Measurements from ENCODE around the gene ARHGAP30. TPM values are rescaled to one million over a fixed set of nuclear protein-coding genes. Genes with fewer than 3 reads are reported as not detected.
A peak's percentile ranks its signal among the peaks of the same experiment; 100 is the strongest.

The ARHGAP30 gene
- total and polyA plus RNA-seq, 12 donors: 1.2 to 16.4 (median 1.9) TPM

DNA sequence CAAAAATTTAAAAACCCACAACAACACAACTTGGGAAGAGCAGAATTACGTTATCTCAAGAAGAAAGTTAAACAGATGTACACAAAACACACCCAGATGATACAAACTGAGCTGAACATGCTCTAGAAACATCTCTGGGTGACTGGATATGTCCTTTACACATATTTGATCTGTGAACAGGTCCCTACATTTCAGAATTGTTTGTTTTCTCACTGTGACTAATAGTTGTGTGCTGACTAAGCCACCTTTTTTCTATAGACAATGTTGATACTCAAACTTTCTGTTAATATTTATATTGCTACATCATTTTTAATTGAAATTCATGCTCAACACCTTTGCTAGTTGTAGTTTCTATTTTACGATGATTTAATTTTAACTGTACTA lies 47.7 kb downstream of the ARHGAP30 start:
- no peak for DNase-seq
- no peak for ATAC-seq
- Histone ChIP-seq H3K27ac (no peak overlapping the region), H3K4me3 (peak overlapping the region in 4 of 10 donors; percentile 58 to 71 (median 68)), H3K4me1 (peaks cover 0 to 50% (median 22%) of the 10 kb centered on the region in 9 donors), H3K36me3 (no peaks in the 10 kb centered on the region), H3K9me3 (no peaks in the 10 kb centered on the region), H3K27me3 (peaks cover 0 to 11% (median 0%) of the 10 kb centered on the region in 7 donors)
- TF ChIP-seq, protein P1, sequence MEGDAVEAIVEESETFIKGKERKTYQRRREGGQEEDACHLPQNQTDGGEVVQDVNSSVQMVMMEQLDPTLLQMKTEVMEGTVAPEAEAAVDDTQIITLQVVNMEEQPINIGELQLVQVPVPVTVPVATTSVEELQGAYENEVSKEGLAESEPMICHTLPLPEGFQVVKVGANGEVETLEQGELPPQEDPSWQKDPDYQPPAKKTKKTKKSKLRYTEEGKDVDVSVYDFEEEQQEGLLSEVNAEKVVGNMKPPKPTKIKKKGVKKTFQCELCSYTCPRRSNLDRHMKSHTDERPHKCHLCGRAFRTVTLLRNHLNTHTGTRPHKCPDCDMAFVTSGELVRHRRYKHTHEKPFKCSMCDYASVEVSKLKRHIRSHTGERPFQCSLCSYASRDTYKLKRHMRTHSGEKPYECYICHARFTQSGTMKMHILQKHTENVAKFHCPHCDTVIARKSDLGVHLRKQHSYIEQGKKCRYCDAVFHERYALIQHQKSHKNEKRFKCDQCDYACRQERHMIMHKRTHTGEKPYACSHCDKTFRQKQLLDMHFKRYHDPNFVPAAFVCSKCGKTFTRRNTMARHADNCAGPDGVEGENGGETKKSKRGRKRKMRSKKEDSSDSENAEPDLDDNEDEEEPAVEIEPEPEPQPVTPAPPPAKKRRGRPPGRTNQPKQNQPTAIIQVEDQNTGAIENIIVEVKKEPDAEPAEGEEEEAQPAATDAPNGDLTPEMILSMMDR (IDR thresholded peaks at IDR 0.05): no peak
- intact Hi-C loops (cut with DNase I): no loop called here
- WGBS, 2 donors: 91 to 92% methylated on average over 2 of the region's 2 CpGs

DNA sequence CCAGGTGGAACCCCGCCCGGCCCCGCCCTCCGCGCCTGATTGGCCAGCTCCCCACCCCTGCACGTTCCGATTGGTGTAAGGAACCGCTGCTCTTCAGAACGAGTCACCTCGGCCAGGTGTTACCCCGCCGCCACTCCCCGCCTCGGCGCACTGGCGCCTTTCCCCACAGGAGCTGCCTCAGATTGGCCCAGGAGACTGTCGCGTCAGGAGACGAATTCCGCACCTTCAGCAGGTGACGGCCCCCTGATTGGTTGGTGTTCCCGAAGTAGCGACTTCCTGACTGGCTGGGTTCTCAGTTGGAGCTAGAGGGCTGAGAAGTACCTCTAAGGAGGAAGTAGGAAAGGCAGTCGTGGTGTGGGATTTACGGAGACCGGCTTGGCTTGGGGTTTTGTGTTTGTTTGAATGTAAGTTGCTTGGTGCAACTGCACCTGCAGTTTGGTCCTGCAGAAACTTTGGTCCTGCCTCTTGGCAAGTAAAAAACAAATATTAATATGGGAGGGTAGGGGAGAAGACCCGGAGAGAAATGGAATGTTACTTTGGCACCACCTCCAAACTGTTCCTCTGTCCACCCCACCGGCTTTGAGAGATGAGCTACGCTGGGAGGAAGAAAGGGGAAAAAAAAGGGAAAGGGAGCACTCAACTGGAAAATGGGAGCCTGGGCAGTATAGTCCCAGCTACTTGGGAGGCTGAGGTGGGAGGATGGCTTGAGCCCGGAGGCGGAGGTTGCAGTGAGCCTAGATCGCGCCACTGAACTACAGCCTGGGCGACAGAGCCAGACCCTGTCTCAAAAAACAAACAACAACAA lies 48.3 kb downstream of the ARHGAP30 start:
- peak overlapping the region; percentile 21 to 97 (median 90) for H3K27ac ChIP-seq
- TF ChIP-seq, protein P1 (IDR thresholded peaks at IDR 0.05): no peak
- H3K4me3 ChIP-seq: peak overlapping the region; percentile 54 to 76 (median 68)
- intact Hi-C loops (cut with DNase I): no loop called here
- peaks cover 0 to 53% (median 22%) of the 10 kb centered on the region in 9 donors for H3K4me1 ChIP-seq
- peak; percentile 71 to 78 for DNase-seq
- no peaks in the 10 kb centered on the region for H3K36me3 ChIP-seq
- 14% methylated on average over 34 of the region's 34 CpGs for WGBS, 2 donors
- H3K27me3 ChIP-seq: peaks cover 0 to 11% (median 0%) of the 10 kb centered on the region in 7 donors
- ATAC-seq: peak; percentile 85 to 93 (median 90)
- H3K9me3 ChIP-seq: no peaks in the 10 kb centered on the region

DNA sequence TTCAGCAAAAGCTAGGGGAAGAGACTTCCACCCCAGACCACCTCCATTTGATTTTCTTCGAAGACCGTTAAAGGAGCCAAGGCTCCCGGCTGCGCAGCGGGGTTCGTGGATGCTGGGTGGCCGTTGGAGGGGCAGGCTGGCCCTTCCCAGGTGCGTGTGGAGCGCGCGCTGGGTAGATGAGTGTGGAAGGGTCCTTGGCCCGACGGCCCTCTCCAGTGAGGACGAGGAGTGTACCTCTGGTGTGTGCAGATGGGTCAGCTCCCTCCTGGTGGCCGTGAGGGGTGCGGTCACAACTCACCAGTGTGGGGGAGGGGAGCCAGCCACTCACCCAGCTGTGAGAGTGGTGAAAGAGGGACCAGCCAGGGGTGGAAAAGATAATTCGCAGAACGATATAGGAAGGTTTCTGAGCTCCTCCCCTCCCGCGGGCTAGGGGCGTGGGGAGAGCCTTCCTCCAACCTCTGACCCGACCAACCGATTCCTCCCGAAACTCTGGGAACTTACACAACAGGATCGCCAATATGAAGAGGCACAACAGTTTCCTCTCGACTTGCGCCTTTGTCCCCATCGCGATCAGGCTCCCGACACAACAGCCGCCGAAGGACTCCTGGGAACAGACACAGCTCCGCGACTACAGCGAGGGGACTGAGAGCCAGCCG lies 49.1 kb downstream of the ARHGAP30 start, which contains the start of gene F11R:
TSS of gene F11R (minus strand) at position 644 of the 656 bp plus-strand sequence. CDS start at position 565, 79 bp downstream.
- intact Hi-C loops (cut with DNase I): no loop called here
- WGBS, 2 donors: 1 to 2% methylated on average over 33 to 36 of the region's 36 CpGs
- TF ChIP-seq, protein P1 (IDR thresholded peaks at IDR 0.05): peak in 2 of 9 donors; percentile 12 to 24

More for the DNA sequence above, 49.1 kb downstream of the ARHGAP30 start, which contains the start of gene F11R:
- H3K27me3 ChIP-seq: peaks cover 0 to 11% (median 0%) of the 10 kb centered on the region in 7 donors
- peak within 1 kb of the TSS; percentile 54 to 76 (median 68) for H3K4me3 ChIP-seq
- ATAC-seq (peak; percentile 45 to 82 (median 73)), DNase-seq (peak; percentile 34 to 55)
- no peaks in the 10 kb centered on the region for H3K9me3 ChIP-seq
- no peaks in the 10 kb centered on the region for H3K36me3 ChIP-seq
- H3K4me1 ChIP-seq: peaks cover 0 to 56% (median 22%) of the 10 kb centered on the region in 9 donors
- H3K27ac ChIP-seq: peak within 1 kb of the TSS; percentile 40 to 97 (median 90)
